Fibroblast of the aortic adventitia (primary cell): ENCODE measurements around the gene DYNC1LI2. TPM values are rescaled to one million over a fixed set of nuclear protein-coding genes. Genes with fewer than 3 reads are reported as not detected.

Source experiments
- DNase-seq: peaks from one replicate; pipeline ENCODE4 v3.0.0-alpha.2; 2010; ENCODE audit warnings: low read depth
- H3K4me3 ChIP-seq: 2 replicates; pipeline ENCODE4 v1.5.1; 2011; ENCODE audit warnings: low read depth, mild to moderate bottlenecking, control low read depth, low read length, moderate library complexity
- CTCF ChIP-seq: IDR thresholded peaks from 2 replicates; pipeline ENCODE4 v1.5.1; 2011; ENCODE audit warnings: mild to moderate bottlenecking, low read length, control low read depth, inconsistent platforms; ENCODE audit not compliant: insufficient read depth
- total RNA-seq: library from RNA; depleted of rRNA; stranded (reverse); fragments of >200 nt; gene quantifications from 2 replicates; pipeline ENCODE4 v1.2.3, GENCODE V29; 2012; ENCODE audit warnings: low replicate concordance

Gene DYNC1LI2
- total RNA-seq, 1 donor, result 148 TPM

- H3K4me3 ChIP-seq, result peak overlapping the region; percentile 42
- no peak for TF ChIP-seq CTCF
- DNase-seq, result no peak
Measured at GRCh38 chr16:66751992-66752322, 548 bp upstream of the DYNC1LI2 start.

- TF ChIP-seq CTCF, result no peak
- H3K4me3 ChIP-seq, result peak overlapping the region; percentile 92
- no peak for DNase-seq
Measured at GRCh38 chr16:66751053-66751302, 431 bp downstream of the DYNC1LI2 start.

GRCh38 chr16:66750279-66751052 lies 943 bp downstream of the DYNC1LI2 start:
- H3K4me3 ChIP-seq, result peak overlapping the region; percentile 92
- no peak for TF ChIP-seq CTCF
- DNase-seq, result no peak

GRCh38 chr16:66746682-66747081 lies 4.7 kb downstream of the DYNC1LI2 start:
- no peak for DNase-seq
- no peak overlapping the region for H3K4me3 ChIP-seq
- TF ChIP-seq CTCF, result no peak

- DNase-seq, result no peak
- TF ChIP-seq CTCF, result no peak
- no peak overlapping the region for H3K4me3 ChIP-seq
Measured at GRCh38 chr16:66746048-66746447, 5.4 kb downstream of the DYNC1LI2 start.

- no peak for DNase-seq
- no peak for TF ChIP-seq CTCF
- no peak overlapping the region for H3K4me3 ChIP-seq
Measured at GRCh38 chr16:66741950-66742808, 9.2 kb downstream of the DYNC1LI2 start.
